ENCODE measurements around the gene HOXC12.
A peak's percentile ranks its signal among the peaks of the same experiment; 100 is the strongest.

Gene HOXC12

DNA sequence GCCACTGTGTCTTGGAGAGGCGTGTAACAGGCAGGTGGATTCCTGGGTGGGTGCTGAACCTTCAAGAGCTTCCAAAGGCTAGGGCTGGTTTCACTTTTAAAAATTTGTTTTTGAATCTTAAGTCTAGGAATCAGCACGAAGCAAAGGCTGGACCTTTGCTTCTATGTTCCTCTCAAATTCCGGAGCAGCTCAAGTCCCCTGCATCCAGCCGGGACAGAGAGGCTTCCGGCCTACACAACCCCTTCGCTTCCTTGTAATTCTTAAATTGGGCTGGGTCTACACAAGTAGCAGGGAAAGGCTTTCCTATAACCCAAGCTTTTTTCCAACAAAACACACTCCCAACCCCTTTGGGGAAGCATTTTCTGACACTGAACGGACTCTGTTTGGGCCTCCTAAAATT lies 8.3 kb downstream of the HOXC12 start (continued):
- no peak for TF ChIP-seq ZNF610 (tag by site-specific recombination; IDR thresholded peaks at IDR 0.05; ENCODE audit: borderline replicate concordance)
- no peak for TF ChIP-seq REPIN1 (tag by site-specific recombination; IDR thresholded peaks at IDR 0.05; ENCODE audit: low read depth)
- no peak for TF ChIP-seq ZEB2 (tag by site-specific recombination; IDR thresholded peaks at IDR 0.05)
- TF ChIP-seq ZNF585B (tag by site-specific recombination; IDR thresholded peaks at IDR 0.05): no peak
- TF ChIP-seq MYNN (tag by site-specific recombination; IDR thresholded peaks at IDR 0.05; ENCODE audit: borderline replicate concordance): no peak
- TF ChIP-seq ZNF239 (tag by site-specific recombination; IDR thresholded peaks at IDR 0.05): no peak
- TF ChIP-seq ZNF600 (tag by site-specific recombination; IDR thresholded peaks at IDR 0.05): peak; percentile 82
- TF ChIP-seq ZNF311 (tag by site-specific recombination; IDR thresholded peaks at IDR 0.05; ENCODE audit: borderline replicate concordance): no peak
- TF ChIP-seq ZNF335 (tag by site-specific recombination; conservative IDR thresholded peaks at IDR 0.05): no peak

DNA sequence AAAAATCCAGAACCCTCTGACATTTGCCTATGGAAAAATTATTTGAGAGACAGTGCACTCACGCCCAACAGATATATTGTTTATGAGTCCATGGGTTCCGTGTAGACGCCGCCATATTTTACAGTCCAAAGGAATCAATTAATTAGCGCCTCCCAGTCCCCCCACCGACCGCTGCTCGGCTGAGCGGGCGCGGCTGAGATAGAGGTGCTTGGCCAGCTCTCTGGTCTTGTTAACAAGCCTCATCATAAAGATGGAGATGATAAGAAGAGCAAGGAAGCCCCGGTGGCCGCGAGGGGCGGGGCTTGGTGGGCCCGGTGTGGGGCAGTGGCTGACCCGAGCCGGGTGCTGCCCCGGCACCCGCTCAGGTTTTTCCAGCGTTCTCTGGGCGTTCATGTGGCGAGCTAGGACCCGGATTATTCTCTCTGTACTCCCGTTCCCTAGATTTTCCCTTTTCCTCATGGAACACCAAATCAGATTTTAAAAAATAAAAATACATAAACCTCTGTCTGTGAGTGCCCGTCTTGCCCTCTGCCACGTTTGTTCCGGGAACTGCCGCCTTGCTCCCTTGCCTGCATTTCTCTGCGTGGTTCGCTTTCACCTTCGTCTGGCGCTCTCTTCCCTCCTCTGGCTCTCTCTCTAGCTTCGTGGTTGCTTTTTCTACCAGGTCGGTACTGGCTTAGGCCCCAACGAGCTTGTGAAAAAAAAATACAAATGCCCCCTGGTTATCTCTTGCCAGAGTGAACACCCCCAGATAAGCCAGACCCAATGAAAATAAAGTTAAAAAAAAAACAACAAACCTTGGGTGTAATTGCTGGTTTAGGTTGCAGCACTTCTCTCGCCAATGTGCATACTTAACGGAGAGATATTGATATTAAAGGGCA lies 9.0 kb downstream of the HOXC12 start:
- H3K4me1 ChIP-seq (ENCODE audit: control insufficient read depth, insufficient read depth, low read length): peaks cover 50% of the 10 kb centered on the region
- H3K27ac ChIP-seq (ENCODE audit: extremely low read depth, low read depth, low read length): peak overlapping the region; percentile 96
- ChIA-PET CTCF (interaction anchor here (0.5 to 1.4 kb wide), 5 partner anchors 76 to 261 kb away, joined by 3 to 4 read pairs (median 4); no protein-coding TSS in a partner anchor), POLR2A (interaction anchor here (1.3 kb wide), 1 partner anchor 22 kb away, joined by 3 read pairs; no protein-coding TSS in a partner anchor)
- no peaks in the 10 kb centered on the region for H3K9me3 ChIP-seq (ENCODE audit: control insufficient read depth, insufficient read depth, low read depth, low read length)
- H3K4me3 ChIP-seq (ENCODE audit: low read depth, low read length): no peak overlapping the region
- H3K36me3 ChIP-seq (ENCODE audit: control insufficient read depth in 2 of 2, insufficient read depth in 1 of 2, low read length in 2 of 2): peaks cover 0 to 8% of the 10 kb centered on the region in 2 experiments; a peak in 1 of 3 replicates
- TF ChIP-seq ZNF626 (tag by site-specific recombination; IDR thresholded peaks at IDR 0.05): no peak
- TF ChIP-seq ZSCAN23 (tag by site-specific recombination; IDR thresholded peaks at IDR 0.05): no peak
- no peak; the same call in 1 of the 2 replicates for TF ChIP-seq KLF9 (tag by site-specific recombination; IDR thresholded peaks at IDR 0.05; ENCODE audit: low read depth)
- TF ChIP-seq ZNF701 (tag by site-specific recombination; IDR thresholded peaks at IDR 0.05): no peak
- peak; percentile 59; the same call in 1 of the 2 replicates for TF ChIP-seq ZBTB20 (tag by site-specific recombination; IDR thresholded peaks at IDR 0.05)
- no peak for TF ChIP-seq ZNF248 (tag by site-specific recombination; IDR thresholded peaks at IDR 0.05)
- no peak for TF ChIP-seq ZNF585B (tag by site-specific recombination; IDR thresholded peaks at IDR 0.05)
- TF ChIP-seq REPIN1 (tag by site-specific recombination; IDR thresholded peaks at IDR 0.05; ENCODE audit: low read depth): no peak
- TF ChIP-seq ZNF473 (tag by site-specific recombination; IDR thresholded peaks at IDR 0.05): no peak
- TF ChIP-seq ZNF404 (tag by site-specific recombination; IDR thresholded peaks at IDR 0.05): no peak
- TF ChIP-seq, protein P1, sequence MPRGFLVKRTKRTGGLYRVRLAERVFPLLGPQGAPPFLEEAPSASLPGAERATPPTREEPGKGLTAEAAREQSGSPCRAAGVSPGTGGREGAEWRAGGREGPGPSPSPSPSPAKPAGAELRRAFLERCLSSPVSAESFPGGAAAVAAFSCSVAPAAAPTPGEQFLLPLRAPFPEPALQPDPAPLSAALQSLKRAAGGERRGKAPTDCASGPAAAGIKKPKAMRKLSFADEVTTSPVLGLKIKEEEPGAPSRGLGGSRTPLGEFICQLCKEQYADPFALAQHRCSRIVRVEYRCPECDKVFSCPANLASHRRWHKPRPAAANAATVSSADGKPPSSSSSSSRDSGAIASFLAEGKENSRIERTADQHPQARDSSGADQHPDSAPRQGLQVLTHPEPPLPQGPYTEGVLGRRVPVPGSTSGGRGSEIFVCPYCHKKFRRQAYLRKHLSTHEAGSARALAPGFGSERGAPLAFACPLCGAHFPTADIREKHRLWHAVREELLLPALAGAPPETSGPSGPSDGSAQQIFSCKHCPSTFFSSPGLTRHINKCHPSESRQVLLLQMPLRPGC (tag by site-specific recombination; IDR thresholded peaks at IDR 0.05): no peak
- TF ChIP-seq, protein P2, sequence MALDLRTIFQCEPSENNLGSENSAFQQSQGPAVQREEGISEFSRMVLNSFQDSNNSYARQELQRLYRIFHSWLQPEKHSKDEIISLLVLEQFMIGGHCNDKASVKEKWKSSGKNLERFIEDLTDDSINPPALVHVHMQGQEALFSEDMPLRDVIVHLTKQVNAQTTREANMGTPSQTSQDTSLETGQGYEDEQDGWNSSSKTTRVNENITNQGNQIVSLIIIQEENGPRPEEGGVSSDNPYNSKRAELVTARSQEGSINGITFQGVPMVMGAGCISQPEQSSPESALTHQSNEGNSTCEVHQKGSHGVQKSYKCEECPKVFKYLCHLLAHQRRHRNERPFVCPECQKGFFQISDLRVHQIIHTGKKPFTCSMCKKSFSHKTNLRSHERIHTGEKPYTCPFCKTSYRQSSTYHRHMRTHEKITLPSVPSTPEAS (tag by site-specific recombination; IDR thresholded peaks at IDR 0.05): no peak
- TF ChIP-seq ZNF148 (tag by site-specific recombination; IDR thresholded peaks at IDR 0.05; ENCODE audit: borderline replicate concordance): no peak
- no peak for TF ChIP-seq ZNF350 (tag by site-specific recombination; IDR thresholded peaks at IDR 0.05)
- TF ChIP-seq ZBTB17 (tag by site-specific recombination; IDR thresholded peaks at IDR 0.05): peak; percentile 66
- TF ChIP-seq ZNF785 (tag by site-specific recombination; IDR thresholded peaks at IDR 0.05): no peak
- TF ChIP-seq ZNF24 (tag by site-specific recombination; IDR thresholded peaks at IDR 0.05): no peak
- TF ChIP-seq ZNF2 (tag by site-specific recombination; IDR thresholded peaks at IDR 0.05): no peak
- TF ChIP-seq ZNF623 (tag by site-specific recombination; IDR thresholded peaks at IDR 0.05): no peak
- TF ChIP-seq HOXA7 (CRISPR knock-in tag; IDR thresholded peaks at IDR 0.05; ENCODE audit: borderline replicate concordance): no peak
- TF ChIP-seq KLF1 (tag by site-specific recombination; IDR thresholded peaks at IDR 0.05): peak; percentile 48
- TF ChIP-seq ZNF654 (tag by site-specific recombination; IDR thresholded peaks at IDR 0.05; ENCODE audit: low read depth): no peak
- TF ChIP-seq, protein P3, sequence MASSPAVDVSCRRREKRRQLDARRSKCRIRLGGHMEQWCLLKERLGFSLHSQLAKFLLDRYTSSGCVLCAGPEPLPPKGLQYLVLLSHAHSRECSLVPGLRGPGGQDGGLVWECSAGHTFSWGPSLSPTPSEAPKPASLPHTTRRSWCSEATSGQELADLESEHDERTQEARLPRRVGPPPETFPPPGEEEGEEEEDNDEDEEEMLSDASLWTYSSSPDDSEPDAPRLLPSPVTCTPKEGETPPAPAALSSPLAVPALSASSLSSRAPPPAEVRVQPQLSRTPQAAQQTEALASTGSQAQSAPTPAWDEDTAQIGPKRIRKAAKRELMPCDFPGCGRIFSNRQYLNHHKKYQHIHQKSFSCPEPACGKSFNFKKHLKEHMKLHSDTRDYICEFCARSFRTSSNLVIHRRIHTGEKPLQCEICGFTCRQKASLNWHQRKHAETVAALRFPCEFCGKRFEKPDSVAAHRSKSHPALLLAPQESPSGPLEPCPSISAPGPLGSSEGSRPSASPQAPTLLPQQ (tag by site-specific recombination; IDR thresholded peaks at IDR 0.05): peak; percentile 98
- no peak for TF ChIP-seq ZNF501 (tag by site-specific recombination; IDR thresholded peaks at IDR 0.05)

Measured in HEK293 (cell line).